Activated naive CD8-positive, alpha-beta T cell (primary cell): Measurements from ENCODE around the gene KRTAP10-7.
A peak's percentile ranks its signal among the peaks of the same experiment; 100 is the strongest.
"Not testable (repeated sequence)": the region's sequence is repeated elsewhere in the genome, so short reads cannot be mapped to it uniquely, and the experiment has no call there.

Experiments
- H3K27ac Mint-ChIP-seq: one replicate; pipeline ENCODE4 v1.8.0; 2021; ENCODE audit warnings: mixed read lengths
- H3K27me3 Mint-ChIP-seq: one replicate; pipeline ENCODE4 v1.8.0; 2021; ENCODE audit warnings: mixed read lengths
- H3K36me3 Mint-ChIP-seq: one replicate; pipeline ENCODE4 v1.8.0; 2021; ENCODE audit warnings: mixed read lengths
- H3K4me1 Mint-ChIP-seq: one replicate; pipeline ENCODE4 v1.8.0; 2021; ENCODE audit warnings: low read depth, mixed read lengths
- H3K4me3 Mint-ChIP-seq: one replicate; pipeline ENCODE4 v1.8.0; 2021; ENCODE audit warnings: mild to moderate bottlenecking, mixed read lengths
- H3K9me3 Mint-ChIP-seq: one replicate; pipeline ENCODE4 v1.8.0; 2021; ENCODE audit warnings: low read depth, mixed read lengths

The KRTAP10-7 gene

GRCh38 chr21:44592446-44593311 is 7.7 kb upstream of the KRTAP10-7 start, which contains the start of gene KRTAP10-6:
KRTAP10-6 (minus strand) TSS chr21:44592505; CDS start chr21:44592484, 21 bp downstream.
- Mint-ChIP-seq H3K9me3 (no peaks in the 10 kb centered on the region), H3K4me1 (peaks cover 4% of the 10 kb centered on the region), H3K27ac (no peak within 1 kb of the TSS), H3K27me3 (no peaks in the 10 kb centered on the region), H3K4me3 (no peak within 1 kb of the TSS), H3K36me3 (no peaks in the 10 kb centered on the region)

DNA sequence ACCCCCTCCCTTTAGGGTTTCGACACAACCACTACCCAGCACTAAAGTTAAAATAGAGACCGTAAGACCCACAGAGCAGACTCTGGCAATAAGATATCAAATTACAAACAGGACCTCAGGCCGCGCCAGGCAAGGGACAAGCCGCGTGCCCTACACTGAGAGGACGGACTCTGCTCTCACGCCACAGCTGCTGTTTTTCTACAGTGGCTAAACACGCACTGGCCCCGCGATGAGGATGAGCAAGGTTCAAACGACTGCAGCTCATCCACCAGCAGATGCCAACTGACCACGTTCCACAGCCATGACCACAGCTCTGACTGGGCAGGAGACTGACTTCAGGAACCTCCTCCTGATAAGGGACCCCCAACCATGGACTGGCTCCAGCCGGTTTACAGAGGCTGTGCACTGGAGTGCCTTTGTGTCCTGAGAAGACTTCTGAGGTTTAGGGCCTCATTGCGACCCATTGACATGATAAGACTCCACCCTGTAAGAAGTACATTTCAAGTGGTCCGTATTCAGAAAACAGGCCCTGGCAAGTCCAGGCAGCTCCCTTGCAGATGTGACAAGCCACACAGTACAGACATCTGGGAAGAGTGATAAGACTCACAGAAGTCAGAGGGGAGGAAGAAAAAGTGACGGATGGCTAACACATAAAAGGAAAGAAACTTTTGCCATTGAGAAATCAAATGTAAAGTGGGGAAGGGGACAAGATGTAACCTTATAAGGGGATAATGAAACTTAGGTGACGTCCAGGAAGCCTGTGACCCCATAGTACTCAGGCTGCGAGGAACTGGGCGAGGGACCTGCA is 6.6 kb upstream of the KRTAP10-7 start:
- Mint-ChIP-seq H3K27me3 (no peaks in the 10 kb centered on the region), H3K36me3 (peaks cover 2% of the 10 kb centered on the region), H3K27ac (peak overlapping the region; percentile 54), H3K9me3 (peaks cover 5% of the 10 kb centered on the region), H3K4me3 (no peak overlapping the region), H3K4me1 (peaks cover 4% of the 10 kb centered on the region)

GRCh38 chr21:44594406-44594916 is 5.9 kb upstream of the KRTAP10-7 start:
- no peaks in the 10 kb centered on the region for H3K27me3 Mint-ChIP-seq
- H3K36me3 Mint-ChIP-seq = peaks cover 2% of the 10 kb centered on the region
- H3K9me3 Mint-ChIP-seq = peaks cover 7% of the 10 kb centered on the region
- H3K4me1 Mint-ChIP-seq = peaks cover 4% of the 10 kb centered on the region
- H3K4me3 Mint-ChIP-seq = no peak overlapping the region
- H3K27ac Mint-ChIP-seq = no peak overlapping the region

DNA sequence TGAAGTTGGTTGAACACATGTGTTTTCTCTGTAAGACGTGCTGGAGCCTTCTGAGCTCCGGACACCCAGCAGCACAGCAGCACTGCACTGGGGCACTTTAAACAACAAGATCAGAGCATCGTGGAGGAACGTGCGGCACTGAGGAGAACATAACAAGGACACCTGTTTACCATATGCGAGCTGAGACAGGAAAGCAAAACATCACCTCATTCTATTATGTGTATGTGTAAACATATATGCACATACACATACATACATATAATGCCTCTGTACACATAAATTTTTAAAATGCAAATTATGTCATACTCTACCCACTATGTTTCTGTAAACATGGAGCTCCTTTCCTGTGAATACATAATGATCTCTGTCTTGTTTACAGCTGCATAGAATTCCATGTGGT is 4.9 kb upstream of the KRTAP10-7 start:
- H3K36me3 Mint-ChIP-seq = peaks cover 2% of the 10 kb centered on the region
- H3K27ac Mint-ChIP-seq = no peak overlapping the region
- no peaks in the 10 kb centered on the region for H3K27me3 Mint-ChIP-seq
- peaks cover 7% of the 10 kb centered on the region for H3K9me3 Mint-ChIP-seq
- H3K4me3 Mint-ChIP-seq = no peak overlapping the region
- peaks cover 4% of the 10 kb centered on the region for H3K4me1 Mint-ChIP-seq

DNA sequence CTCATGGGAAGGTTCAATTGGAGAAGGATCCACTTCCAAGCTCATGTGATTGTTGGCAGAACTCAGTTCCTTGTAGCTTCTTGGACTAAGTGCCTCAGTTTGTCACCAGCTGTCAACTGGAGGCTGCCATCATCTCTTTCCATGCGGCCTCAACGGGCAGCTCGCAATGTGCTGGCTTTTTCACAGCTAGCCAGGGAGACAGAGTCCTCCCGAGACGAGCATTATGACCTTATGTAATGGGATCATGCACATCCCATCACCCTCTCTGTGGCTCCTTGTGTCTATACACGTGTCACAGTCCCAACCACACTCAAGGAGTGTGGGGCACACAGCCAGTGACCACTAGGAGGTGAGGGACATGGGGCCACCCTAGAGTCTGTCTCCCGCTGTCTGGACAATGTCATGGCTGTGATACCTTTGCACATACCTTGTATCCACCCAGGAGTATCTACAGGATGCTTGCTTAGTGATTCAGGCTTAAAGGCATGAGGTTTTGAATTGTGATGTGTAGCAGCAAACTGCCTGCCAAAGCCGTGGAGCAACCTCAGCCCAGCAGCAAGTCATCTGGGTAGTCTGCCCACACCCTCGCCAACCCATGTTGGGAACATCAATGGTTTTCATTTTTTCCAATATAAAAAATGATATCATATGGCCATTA is 4.2 kb upstream of the KRTAP10-7 start:
- Mint-ChIP-seq H3K27ac (no peak overlapping the region), H3K27me3 (no peaks in the 10 kb centered on the region), H3K4me1 (peaks cover 4% of the 10 kb centered on the region), H3K36me3 (peaks cover 2% of the 10 kb centered on the region), H3K4me3 (no peak overlapping the region), H3K9me3 (peaks cover 7% of the 10 kb centered on the region)

DNA sequence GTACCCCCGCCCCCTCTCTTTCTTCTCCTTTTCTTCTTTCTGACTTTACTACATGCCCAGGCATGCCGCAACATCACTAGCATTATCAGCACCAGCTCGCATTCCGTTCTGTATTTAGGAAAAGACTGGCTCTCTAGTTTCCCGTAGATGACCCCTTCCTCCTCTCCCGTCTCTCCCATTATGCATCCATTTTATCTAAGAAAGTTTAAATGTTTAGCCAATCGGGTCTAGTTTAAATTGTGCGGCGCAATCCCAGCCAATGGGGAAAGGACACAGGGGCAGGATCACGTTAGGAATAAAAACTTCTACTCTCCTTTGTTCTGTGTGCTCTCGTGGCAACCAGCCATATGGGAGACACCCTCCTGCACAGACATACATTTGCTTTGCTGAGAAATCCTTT is 2.3 kb upstream of the KRTAP10-7 start:
- H3K9me3 Mint-ChIP-seq = peaks cover 7% of the 10 kb centered on the region
- H3K36me3 Mint-ChIP-seq = peaks cover 2% of the 10 kb centered on the region
- H3K27ac Mint-ChIP-seq = no peak overlapping the region
- H3K4me1 Mint-ChIP-seq = peaks cover 1% of the 10 kb centered on the region
- H3K4me3 Mint-ChIP-seq = no peak overlapping the region
- no peaks in the 10 kb centered on the region for H3K27me3 Mint-ChIP-seq

DNA sequence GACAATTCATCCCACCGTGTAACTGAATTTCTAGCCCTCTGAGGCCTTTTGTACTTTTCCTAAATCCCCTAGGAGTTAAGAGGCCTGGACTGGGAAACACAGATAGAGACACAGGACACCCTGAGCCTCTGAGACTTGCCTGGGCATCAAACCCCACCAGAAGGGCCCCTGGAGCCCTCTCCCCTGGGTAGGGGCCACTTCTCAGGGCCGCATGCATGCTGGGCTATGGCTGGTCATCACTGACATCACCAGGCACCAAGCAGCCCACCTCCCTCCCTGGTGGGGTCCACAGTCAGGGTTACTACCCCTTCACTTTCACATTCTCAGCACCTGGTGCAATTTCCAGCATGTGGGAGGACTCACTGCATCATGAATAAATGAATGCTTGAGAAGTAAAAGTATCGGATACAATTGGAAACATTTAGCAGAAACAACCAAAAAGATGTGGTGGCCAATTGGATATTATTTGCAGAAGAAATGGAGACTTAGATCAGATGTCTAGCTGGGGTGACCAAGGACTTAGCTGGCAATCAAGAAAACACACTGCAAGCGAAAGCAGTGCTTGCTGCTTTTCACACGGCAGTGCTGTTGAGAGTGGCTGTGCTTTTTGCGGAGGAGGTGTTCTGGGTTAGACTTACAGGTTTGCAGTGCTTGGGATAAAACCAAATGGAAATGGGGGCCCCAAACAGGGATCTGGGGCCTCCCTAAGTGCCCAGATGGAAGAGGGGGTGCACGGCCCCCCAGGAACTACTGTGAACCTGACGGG is 950 bp upstream of the KRTAP10-7 start:
- Mint-ChIP-seq H3K27ac (no peak overlapping the region), H3K27me3 (no peaks in the 10 kb centered on the region), H3K36me3 (peaks cover 2% of the 10 kb centered on the region), H3K9me3 (peaks cover 7% of the 10 kb centered on the region), H3K4me3 (no peak overlapping the region), H3K4me1 (peaks cover 1% of the 10 kb centered on the region)

GRCh38 chr21:44601091-44601490 is 694 bp downstream of the KRTAP10-7 start:
- H3K27me3 Mint-ChIP-seq, H3K4me1 Mint-ChIP-seq, H3K9me3 Mint-ChIP-seq, H3K4me3 Mint-ChIP-seq, H3K27ac Mint-ChIP-seq, H3K36me3 Mint-ChIP-seq: not testable (repeated sequence)

DNA sequence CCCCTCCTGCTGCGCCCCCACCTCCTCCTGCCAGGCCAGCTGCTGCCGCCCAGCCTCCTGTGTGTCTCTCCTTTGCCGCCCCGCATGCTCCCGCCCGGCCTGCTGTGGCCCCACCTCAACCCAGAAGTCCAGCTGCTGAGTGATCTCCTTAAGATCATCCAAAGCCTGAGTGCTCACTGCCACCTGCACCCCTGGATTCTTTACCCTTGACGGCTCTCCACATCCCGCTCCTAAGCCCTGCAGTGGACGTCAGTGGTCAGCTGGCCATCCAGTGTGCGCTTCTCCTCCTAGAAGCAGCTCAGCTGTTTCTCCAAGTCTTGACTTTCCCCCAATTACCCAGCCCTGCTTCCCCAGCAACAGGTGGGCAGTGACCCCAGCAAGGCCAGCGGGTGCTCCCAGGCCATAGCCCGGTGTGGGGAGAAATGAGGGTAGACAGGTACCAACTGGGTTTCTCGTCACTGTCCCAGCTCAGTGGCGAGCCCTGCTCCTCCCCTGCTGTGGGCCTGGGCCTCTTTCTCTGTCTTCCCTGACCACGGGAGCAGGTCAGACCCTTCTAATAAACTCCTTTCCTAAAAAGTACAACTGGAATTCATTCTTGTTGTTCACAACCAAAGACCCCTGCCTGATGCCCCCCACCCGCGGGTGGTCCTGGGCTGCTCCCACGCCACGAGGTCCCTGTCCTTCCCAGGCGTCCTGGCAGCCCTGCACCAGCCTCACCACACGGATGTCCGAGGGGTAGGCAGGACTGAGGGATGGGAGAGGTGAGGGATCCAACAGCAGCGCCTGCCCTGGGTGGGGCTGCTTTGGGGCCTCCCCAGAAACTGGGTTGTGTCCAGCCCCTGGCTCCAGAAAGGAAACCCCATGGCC is 1.4 kb downstream of the KRTAP10-7 start:
- Mint-ChIP-seq H3K4me3 (no peak overlapping the region), H3K4me1 (no peaks in the 10 kb centered on the region), H3K9me3 (peaks cover 7% of the 10 kb centered on the region), H3K27ac (no peak overlapping the region), H3K36me3 (peaks cover 2% of the 10 kb centered on the region), H3K27me3 (no peaks in the 10 kb centered on the region)

DNA sequence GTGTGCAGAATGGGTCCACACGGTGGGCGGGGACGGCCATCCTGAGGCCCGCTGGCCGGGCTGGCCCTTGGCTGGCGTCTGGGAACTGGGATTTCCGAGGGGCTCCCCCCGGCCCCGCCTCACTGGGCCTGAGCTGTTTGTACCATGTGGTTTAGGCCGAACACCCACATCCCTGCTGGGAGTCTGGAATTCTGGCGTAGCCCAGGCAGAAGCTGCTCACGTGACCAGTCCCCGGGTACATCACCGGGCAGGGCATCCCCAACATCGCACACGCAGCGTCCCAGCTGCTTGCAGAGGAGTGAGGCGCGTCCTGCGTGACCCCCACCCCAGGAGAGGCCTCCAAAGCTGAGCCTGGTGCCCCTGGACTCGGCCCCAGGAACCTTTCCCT is 2.1 kb downstream of the KRTAP10-7 start:
- no peaks in the 10 kb centered on the region for H3K4me1 Mint-ChIP-seq
- peaks cover 7% of the 10 kb centered on the region for H3K9me3 Mint-ChIP-seq
- H3K27ac Mint-ChIP-seq = no peak overlapping the region
- peaks cover 2% of the 10 kb centered on the region for H3K36me3 Mint-ChIP-seq
- no peaks in the 10 kb centered on the region for H3K27me3 Mint-ChIP-seq
- H3K4me3 Mint-ChIP-seq = no peak overlapping the region

DNA sequence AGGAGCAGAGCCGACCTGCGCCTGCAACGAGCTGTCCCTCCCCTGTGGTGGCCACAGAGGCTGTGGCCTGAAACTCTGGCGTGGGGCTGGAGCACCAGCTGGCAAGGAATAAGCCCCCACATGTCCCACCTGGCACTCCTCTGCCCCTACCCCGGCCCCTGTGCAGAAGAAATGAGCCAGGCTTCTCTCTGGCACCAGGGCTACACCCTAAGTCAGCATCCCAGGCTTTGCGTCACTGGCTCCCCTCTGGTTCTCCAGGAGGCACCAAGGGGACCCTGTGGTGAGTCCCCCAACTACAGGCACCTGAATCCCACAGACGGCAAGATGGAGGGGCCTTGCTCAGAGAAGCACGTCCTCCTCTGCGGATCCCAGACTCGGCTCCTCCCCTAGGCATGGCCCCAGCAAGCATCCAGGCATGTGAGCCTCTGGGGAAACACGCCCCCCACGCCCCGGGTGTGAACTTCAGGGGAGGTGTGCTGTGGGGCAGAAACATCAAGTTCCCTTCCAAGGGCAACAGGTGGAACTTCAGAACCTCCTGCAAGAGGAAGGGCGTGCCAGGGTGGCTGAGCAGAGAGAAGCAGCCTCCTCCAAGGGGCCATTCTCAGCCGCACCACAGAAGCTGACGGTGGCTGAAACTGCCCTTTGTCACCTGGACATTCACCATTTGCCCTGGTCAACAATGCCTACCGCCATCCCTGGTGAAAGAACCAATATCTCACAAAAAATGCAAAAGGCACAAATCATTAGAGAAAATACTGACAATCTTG is 2.9 kb downstream of the KRTAP10-7 start:
- H3K36me3 Mint-ChIP-seq = peaks cover 2% of the 10 kb centered on the region
- no peak overlapping the region for H3K4me3 Mint-ChIP-seq
- no peak overlapping the region for H3K27ac Mint-ChIP-seq
- H3K27me3 Mint-ChIP-seq = no peaks in the 10 kb centered on the region
- H3K9me3 Mint-ChIP-seq = peaks cover 7% of the 10 kb centered on the region
- H3K4me1 Mint-ChIP-seq = no peaks in the 10 kb centered on the region

- Mint-ChIP-seq H3K27ac (no peak overlapping the region), H3K4me1 (no peaks in the 10 kb centered on the region), H3K36me3 (peaks cover 3% of the 10 kb centered on the region), H3K4me3 (no peak overlapping the region), H3K9me3 (peaks cover 3% of the 10 kb centered on the region), H3K27me3 (no peaks in the 10 kb centered on the region)
Observed at GRCh38 chr21:44603911-44604310, 3.5 kb downstream of the KRTAP10-7 start.

DNA sequence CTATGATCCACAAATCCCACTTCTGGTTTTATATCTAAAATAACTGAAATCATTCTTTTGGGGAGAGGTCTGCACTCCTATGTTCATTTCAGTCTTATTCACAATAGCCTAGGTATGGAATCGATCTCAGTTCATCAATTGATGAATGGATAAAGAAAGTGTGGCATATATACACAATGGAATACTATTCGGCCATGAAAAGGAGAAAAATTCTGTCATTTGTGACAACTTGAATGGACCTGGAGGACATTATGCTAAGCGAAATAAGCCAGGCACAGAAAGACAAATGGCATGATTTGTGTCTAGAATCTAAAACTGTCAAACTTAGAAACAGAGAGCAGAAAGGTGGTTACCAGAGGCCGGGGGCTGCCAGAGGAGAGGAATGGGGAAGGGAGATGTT is 6.1 kb downstream of the KRTAP10-7 start:
- Mint-ChIP-seq H3K4me1 (no peaks in the 10 kb centered on the region), H3K36me3 (peaks cover 13% of the 10 kb centered on the region), H3K27ac (no peak overlapping the region), H3K4me3 (no peak overlapping the region), H3K9me3 (peaks cover 13% of the 10 kb centered on the region), H3K27me3 (no peaks in the 10 kb centered on the region)
